Measurements from ENCODE around the gene PTDSS2.
"Not testable (repeated sequence)": the region's sequence is repeated elsewhere in the genome, so short reads cannot be mapped to it uniquely, and the experiment has no call there.

PTDSS2 gene

GRCh38 chr11:413120-414081, 36.7 kb upstream of the PTDSS2 start:
- no peak for DNase-seq

DNA sequence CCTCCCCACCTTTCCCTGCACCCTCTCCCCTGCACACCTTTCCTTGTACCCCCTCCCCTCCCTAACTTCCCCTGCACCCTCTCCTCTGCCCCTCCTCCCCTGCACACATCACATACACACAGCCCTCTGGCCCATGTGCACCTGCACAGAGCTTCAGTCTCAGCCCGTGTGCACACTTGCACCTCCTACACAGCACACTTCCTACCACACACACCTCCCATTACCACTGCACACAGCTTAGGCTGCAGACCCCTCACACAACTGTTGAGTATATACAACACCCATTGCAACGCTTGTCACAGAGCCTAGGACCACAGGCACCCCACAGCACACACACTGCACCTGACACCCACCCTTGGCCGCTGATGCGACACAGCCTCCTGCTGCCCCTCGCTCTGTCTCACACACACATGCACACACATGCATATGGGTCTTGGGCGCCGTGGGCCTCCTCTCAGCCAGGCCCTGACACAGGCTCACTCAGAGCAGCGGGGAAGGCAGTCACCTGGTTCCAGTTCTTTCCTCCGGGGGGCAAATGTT, 35.7 kb upstream of the PTDSS2 start:
- no peak for DNase-seq

DNA sequence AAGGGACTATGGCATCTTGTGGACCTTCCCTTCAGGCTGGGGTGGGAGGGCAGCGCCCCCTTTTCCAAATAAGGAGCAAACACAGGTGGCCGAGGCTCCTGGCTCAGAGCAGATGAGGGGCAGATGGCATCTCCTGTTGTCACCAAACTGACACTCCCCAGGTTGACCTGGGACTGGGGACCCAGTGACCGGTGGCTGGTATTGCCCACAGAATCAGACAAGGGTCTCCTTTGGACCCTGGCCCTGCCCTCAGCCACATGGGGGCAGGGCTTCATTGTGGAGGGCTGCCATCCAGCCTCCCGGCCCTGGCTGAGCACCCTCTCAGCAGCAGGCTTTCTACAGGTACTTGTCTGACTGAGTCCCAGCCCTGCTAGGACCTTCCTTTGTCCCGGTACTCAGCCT, 34.4 kb upstream of the PTDSS2 start:
- DNase-seq, result no peak

DNA sequence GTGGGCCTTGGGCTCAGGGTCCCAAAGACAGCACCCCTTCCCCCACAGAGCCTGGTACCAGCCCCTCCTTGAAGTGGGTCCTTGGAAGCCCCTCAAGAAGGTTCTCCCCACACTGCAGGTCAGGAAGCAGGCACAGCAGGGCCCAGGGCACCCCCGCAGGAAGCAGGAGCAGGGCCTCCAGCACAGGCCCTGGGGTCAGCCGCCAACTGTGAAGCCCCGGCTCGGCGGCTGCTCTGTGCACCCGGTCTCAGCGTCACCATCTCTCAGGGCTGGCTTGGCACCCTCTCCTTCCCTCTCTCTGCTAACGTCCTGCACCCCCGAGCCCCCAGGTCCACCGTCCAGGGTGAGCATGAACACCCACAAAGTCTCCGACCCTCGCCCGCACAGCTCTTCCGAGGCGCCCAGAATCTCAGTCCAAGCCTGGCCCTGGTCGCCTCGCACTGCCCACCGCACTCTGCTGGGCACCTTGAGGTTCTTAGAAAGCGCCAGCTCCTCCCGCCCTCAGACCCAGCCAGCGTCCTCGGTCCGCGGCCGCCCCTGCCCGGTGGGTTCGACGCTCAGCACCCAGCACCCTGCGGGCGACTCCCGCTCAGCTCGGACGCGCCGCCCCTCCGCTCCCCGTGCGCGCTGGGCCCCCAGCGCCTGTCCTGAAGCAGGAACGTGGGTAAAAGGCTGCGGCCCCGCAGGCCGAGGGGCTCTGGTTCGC, 33.9 kb upstream of the PTDSS2 start:
- peak; percentile 38 for DNase-seq

DNA sequence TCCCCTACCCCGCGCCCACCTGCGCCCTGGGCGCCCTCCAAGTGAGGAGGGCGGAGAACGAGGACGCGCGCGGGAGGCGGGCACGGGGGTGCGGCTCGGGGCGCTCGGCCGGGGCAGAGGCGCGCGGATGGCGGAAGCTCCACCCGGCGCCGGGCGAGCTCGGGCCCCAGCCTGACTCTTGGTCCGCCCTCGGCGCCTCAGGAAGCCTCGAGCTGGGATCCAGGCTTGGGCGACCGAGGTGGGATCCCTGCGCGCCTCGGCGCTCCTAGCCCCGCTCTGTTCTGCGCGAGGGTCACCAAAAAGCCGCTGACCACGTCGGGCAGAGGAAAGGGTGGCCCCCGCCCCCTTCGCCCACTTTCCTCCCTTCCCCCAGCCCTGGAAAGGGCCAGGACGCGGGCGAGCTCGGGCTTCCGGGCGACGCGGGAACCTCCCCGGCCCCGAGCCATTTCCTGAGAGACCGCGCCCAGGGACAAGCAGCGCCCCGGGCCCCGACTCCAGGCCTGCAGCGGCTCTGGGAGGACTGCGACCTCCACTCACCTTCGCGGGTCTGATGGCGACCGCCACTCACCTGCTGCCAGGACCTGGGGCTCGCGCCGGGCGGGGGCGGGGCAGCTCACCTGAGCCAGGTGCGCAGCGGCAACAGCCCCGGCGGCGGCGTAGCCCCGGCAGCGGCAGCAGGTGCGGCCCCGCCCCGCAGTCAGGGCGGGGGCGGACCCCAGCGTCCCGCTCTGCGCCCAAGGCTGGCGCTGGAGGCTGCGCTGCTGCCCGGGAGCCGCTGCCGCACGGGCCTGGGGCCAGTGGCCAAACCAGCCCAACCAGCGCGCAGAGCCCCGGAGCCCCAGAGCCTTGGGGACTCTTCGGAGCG, 33.1 kb upstream of the PTDSS2 start:
- DNase-seq, result peak; percentile 77

DNA sequence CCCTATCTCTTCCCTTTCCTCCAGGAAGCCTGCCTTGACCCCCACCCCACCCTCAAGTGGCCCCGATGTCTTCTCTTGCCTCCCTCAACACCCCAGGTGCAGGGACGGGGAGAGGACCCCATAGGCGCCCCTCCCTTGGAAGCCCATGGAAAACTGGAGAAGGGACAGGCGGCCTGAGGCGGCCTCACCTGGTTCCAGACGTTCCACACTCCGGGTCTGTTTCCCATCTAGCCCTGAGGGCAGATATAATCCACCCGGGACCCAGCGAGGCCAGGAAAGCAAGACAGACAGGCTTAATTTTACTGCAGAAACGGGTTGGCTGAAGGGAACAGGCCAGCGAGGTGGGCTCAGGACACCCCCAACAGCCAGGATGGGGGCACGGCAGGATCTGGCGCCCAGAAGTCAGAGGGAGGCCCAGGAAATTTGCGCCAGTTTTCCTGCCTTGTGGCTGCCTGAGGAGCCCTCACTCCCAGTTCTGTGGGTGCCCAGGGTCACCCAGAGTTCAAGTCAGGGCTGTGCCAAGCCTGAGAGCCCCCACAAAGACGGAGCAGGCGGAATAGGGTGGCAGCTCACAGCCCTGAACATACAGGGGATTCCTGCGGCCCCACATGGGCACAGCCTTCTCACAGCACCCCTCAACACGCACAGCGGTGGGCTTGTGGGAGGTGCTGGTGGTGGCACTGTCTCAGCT, 32.3 kb upstream of the PTDSS2 start:
- DNase-seq, result peak; percentile 42

- DNase-seq, result no peak
Measured at GRCh38 chr11:418343-419247, 31.5 kb upstream of the PTDSS2 start.

DNA sequence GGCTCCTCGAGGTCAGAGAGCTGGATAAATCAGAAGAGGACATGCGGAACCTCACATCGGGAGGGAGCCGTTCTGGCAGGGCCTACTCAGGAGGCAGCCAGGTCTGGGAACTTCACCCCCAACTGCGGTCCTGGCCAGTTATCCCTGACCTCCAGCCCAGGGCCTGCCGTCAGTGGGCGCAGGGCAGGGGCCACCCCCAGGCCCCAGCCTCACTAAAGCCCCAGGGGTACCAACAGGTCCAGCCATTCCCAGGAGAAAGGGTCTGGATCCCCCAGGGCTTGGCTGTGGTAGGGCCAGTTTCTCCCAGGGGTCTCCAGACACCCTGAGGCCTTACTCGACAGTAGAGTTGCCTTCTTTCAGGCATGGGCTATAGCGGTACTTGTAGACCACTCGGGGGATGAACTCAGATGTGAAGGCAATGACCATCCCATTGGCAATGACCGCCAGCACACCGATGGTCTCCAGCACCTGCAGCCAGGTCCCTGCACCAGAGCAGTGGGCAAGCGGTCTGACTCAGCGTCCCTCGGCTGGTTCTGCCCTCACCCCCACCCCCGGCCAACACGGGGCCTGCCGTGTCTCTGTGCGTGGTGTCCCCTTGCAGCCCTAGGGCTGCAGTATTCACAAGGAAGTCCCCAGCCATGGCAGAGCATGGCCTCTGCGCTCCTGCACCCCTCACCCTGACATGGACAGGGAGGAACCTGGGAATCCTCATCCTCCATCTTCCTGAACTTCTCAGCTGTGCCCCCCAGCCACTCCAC, 30.7 kb upstream of the PTDSS2 start:
- DNase-seq, result no peak

GRCh38 chr11:420054-420910, 29.8 kb upstream of the PTDSS2 start:
- DNase-seq, result no peak

GRCh38 chr11:420911-421321, 29.2 kb upstream of the PTDSS2 start:
- no peak for DNase-seq

GRCh38 chr11:422249-422656, 27.8 kb upstream of the PTDSS2 start:
- DNase-seq, result no peak

DNA sequence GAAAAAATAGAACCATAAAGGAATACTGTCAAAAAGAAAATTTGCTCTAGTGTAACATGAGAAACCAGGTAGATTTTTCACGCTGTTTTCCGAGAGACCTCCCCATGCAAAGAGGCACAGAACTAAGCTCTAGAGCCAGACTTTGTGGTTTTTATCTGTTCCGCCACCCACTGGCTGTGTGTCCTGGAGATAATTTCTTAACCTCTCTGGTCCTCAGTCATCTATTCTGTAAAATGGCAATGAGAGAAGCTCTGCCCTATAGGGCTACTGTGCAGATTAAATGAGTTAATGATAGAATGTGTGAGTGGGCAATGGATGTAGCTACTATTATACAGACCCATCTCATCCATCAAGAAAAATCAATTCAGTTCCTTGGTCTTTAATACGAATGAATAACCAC, 25.8 kb upstream of the PTDSS2 start:
- DNase-seq, result no peak

DNA sequence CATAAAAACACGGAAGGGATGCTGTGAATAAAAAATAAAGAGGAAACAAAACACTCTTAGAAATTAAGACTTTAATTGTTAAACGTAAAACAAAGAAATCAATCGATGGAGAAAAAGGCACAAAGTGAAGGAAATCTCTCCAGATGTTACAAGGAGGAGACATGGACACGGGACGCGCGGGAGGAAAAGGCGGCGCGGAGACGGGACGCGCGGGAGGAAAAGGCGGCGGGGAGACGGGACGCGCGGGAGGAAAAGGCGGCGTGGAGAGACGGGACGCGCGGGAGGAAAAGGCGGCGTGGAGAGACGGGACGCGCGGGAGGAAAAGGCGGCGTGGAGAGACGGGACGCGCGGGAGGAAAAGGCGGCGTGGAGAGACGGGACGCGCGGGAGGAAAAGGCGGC, 25.3 kb upstream of the PTDSS2 start:
- DNase-seq, result not testable (repeated sequence)

GRCh38 chr11:425301-425700, 24.8 kb upstream of the PTDSS2 start:
- DNase-seq, result no peak

GRCh38 chr11:426851-427250, 23.2 kb upstream of the PTDSS2 start:
- DNase-seq, result no peak

GRCh38 chr11:428295-428694, 21.8 kb upstream of the PTDSS2 start:
- DNase-seq, result no peak

GRCh38 chr11:429391-429790, 20.7 kb upstream of the PTDSS2 start:
- DNase-seq, result no peak

DNA sequence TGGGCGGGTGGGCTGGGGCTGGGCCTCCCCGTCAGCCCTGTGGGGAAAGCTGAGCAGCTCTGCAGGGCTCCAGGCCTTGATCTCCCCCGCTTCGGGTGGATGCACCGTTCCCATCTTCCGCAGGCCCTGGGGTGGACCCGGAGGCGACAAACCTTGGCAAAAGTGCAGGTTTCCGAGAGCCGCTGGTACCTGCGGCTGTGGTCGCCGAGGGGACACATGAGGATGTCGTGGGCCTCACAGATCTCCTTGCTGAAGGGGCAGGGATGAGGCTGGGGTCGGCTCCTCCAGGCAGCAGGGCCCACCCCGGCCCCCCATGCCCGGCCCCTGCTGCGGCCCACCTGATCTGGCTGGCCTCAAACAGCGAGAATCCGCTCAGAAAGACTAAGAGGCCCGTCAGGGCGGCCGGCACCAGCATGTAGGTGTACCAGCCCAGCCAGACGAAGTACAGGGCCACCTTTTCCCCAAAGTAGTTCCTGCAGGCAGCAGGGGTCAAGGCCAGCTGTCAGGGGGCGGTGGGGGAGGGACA, 20.1 kb upstream of the PTDSS2 start:
- DNase-seq, result no peak

DNA sequence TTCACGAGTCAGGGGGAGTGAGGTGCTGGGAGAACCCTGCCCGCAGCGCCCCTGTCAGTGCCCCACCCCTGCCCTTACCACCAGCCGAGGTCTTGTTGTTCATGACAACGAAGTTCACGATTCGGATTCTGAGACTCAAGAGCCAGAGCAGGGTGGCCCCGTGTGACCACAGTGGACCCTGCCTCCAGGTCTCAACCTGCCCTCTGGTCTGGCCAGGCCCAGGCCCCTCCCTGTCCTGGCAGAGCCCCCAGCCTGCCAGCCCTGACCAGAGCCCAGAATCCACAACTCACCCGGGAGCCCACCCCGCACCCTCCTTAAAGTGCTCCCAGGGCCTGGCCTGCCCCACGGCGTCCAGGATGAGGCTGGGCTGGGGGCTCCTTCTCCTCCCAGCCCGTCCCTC, 18.2 kb upstream of the PTDSS2 start:
- no peak for DNase-seq

Data from right kidney (tissue), 1 donor.